Measurements from ENCODE around the gene PPM1E.

The PPM1E gene

GRCh38 chr17:59001158-59001814, 245.6 kb downstream of the PPM1E start:
- no peak for DNase-seq (ENCODE audit: insufficient read length, low spot score)
- TF ChIP-seq CTCF (IDR thresholded peaks at IDR 0.05; ENCODE audit: insufficient read depth, missing control alignments) = no peak
- no peak for FAIRE-seq

DNA sequence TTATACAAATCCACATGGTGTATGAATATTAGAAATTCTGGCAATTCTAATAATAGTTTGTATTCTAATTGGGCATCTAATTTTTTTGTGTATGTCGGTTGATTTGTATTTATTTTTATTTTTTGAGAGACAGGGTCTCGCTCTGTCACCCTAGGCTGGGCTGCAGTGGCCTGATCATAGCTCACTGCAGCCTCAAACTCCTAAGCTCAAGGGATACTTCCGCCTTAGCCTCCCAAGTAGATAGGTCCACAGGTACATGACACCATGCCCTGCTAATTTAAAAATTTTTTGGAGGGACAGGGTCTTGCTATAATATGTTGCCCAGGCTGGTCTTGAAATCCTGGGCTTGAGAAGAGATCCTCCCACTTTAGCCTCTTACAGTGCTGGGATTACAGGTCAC, 246.5 kb downstream of the PPM1E start:
- FAIRE-seq (no peak), DNase-seq (ENCODE audit: insufficient read length, low spot score) (no peak)
- TF ChIP-seq CTCF (IDR thresholded peaks at IDR 0.05; ENCODE audit: insufficient read depth, missing control alignments) = no peak

DNA sequence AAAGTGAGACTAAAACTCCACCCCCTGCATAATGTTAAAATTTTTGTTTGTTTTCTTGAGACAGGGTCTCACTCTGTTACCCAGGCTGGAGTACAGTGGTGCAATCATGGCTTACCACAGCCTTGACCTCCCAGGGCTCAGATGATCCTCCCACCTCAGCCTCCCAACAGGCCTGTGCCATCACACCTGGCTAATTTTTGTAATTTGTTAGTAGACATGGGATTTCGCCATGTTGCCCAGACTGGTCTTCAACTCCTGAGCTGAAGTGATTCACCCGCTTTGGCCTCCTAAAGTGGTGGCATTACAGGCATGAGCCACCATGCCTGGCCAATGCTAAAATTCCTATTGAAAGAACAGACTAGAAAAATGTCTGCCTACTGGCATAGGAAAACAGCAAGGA, 247.2 kb downstream of the PPM1E start:
- FAIRE-seq (no peak), DNase-seq (ENCODE audit: insufficient read length, low spot score) (no peak)
- no peak for TF ChIP-seq CTCF (IDR thresholded peaks at IDR 0.05; ENCODE audit: insufficient read depth, missing control alignments)

GRCh38 chr17:59003860-59004259, 248.2 kb downstream of the PPM1E start:
- no peak for TF ChIP-seq CTCF (IDR thresholded peaks at IDR 0.05; ENCODE audit: insufficient read depth, missing control alignments)
- no peak for FAIRE-seq

DNA sequence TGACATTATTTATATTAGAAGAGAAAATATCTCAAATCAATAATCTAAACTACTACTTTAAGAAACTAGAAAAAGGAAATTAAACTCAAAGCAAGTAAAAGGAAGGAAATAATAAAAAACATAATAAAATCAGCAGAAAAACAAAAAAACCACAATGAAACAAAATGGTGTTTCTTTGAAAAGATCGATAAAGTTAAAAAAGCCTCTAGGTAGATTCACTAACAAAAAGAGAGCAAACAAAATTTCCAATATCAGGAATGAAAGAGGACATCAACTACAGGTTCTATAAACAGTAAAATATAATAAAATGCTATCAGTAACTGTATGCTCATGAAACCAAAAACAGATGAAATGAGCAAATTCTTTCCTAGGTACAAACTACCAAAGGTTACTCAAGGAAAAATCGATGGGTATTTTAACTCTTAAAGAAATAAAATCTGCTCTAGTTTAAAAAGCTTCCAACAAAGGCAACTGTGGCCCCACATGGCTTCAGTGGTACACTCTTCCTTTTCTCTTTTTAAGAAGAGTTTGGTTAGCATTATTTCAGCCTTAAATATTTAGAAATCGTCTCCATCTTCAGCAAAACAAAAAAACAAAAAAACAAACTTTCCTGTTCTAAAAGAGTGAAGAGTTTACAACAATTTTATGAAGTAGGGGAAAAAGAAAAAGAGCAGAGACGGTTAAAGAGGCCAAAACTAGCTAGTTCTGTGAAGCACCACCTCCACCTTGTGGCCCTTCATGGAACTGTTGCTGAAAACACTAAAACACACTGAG, 248.9 kb downstream of the PPM1E start:
- FAIRE-seq = peak; percentile 35
- DNase-seq (ENCODE audit: insufficient read length, low spot score) = no peak
- TF ChIP-seq CTCF (IDR thresholded peaks at IDR 0.05; ENCODE audit: insufficient read depth, missing control alignments) = peak; percentile 100

More at GRCh38 chr17:59003860-59004259, 248.2 kb downstream of the PPM1E start:
- no peak for DNase-seq (ENCODE audit: insufficient read length, low spot score)

DNA sequence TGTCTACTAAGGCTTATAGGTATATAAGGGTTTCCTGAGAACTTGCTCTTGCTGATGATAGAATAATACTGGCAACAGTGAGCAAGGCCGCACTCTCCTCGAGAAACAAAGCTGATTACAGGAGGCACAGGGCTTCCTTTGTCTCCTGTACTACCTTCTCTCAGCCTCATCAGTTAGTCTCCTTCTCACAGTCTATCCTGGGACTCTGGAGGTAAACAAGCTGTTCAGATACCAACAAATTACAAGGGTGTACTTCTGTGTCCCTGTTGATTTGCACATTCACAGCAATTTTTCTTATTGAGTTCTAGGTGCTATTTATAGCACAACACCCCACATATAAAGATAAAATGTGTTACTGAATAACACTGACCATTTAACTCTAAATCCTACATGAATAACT, 252.3 kb downstream of the PPM1E start:
- DNase-seq (ENCODE audit: insufficient read length, low spot score) (no peak), FAIRE-seq (no peak)
- no peak for TF ChIP-seq CTCF (IDR thresholded peaks at IDR 0.05; ENCODE audit: insufficient read depth, missing control alignments)

- FAIRE-seq (no peak), DNase-seq (ENCODE audit: insufficient read length, low spot score) (no peak)
- TF ChIP-seq CTCF (IDR thresholded peaks at IDR 0.05; ENCODE audit: insufficient read depth, missing control alignments) = no peak
Observed at GRCh38 chr17:59008737-59009136, 253.1 kb downstream of the PPM1E start.

All from D721Med (cell line).